GM21367 (cell line): ENCODE data around the gene PXDN.
"Not testable (repeated sequence)": the region's sequence is repeated elsewhere in the genome, so short reads cannot be mapped to it uniquely, and the experiment has no call there.

ENCODE experiments used
- ATAC-seq: cut with Tn5 transposase; IDR thresholded peaks from one replicate; pipeline ENCODE4 v1.9.1; 2021; ENCODE audit not compliant: unreplicated experiment

PXDN gene

DNA sequence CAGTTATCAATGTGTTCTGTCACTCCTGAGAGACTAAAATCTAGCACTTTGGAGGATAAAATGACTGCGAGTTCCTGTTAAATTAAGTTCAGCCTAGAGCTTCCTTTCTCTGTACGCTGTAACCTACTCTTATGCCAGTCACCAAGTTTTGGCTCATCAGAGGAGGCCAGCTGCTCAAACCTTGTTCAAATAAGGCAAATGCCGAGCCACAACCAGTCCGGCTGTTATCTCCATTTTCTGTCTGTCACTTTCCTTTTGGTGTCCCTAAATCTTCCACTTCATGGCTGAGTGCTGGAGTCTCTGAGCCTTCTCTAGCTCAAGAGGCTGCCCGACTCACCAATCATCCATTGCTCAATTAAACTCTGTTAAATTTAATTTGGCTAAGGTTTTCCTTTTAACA is 33.5 kb upstream of the PXDN start:
- no peak for ATAC-seq

DNA sequence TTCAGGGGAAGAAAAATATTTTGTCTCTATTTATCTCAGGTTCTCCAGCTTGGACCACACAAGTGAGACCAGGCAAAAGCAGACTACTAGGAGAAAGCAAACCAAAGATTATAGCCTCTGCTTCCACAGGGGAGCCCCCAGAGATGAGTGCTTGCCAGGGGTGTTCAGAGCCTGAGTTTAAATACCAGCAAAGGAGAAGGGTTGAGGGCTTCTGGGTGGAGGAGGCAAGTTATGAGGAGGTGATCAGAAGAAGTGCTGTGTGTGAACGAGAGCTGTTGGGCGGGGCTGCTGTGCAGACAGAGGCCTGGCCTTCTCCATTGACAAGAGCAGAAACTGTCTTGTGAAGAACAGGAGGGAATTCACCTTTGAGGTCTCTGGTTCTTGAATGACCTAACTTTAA is 32.8 kb upstream of the PXDN start:
- ATAC-seq, result no peak

DNA sequence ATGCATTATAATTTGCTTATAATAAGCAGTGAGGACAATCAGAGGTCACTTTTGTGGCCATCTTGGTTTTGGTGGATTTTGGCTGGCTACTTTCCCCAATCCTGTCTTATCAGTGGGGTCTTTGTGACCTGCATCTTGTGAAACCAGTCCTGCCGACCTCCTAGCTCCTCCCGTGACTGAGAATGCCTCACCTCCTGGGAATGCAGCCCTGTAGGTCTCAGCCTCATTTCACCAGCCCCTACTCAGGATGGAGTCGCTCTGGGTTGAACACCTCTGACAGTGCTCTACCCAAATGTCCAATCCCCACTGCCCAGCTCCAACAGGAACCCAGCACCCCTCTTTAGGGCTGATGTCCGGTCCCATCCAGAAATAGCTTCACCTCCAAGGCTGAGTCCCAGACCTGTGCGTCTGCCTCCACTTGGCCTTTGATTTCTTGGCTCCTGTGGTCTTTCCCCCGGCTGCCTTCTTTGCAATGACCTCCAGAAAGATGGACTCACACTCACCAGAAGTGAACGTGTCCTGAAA is 31.3 kb upstream of the PXDN start:
- no peak for ATAC-seq

DNA sequence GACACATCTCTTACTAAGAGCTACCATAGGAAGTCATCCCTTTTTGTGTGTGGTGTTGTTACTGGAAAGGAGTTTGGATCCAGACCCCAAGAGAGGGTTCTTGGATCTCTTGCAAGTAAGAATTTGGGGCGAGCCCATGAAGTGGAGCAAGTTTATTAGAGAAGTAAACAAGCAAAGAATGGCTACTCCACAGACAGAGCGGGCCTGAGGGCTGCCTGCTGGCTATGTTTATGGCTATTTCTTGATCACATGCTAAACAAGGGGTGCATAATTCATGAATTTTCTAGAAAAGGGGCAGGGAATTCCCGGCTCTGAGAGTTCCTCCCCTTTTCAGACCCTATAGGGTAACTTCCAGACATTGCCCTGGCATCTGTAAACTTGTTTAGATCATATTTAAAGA is 30.6 kb upstream of the PXDN start:
- no peak for ATAC-seq

DNA sequence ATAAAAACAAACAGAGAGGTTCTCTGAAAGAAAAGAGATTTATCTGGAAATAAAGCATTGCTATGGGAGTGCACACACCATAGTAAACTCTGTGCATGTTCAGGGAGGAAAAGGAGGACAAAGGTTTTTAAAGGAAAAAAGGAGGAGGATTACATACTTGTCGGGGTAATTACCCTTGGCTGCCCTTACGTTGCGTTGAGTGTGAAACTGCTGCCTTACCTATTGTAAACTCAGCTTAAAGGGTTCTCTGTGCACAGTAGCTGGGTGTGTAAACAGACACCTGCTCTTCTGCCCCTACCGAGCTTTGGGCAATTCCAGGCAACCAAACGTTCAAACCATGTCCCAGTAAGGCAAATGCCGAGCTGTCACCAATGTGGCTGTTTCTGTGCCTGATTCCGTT is 29.6 kb upstream of the PXDN start:
- no peak for ATAC-seq

- no peak for ATAC-seq
These were observed 28.4 kb upstream of the PXDN start for GRCh38 chr2:1772471-1773267.

DNA sequence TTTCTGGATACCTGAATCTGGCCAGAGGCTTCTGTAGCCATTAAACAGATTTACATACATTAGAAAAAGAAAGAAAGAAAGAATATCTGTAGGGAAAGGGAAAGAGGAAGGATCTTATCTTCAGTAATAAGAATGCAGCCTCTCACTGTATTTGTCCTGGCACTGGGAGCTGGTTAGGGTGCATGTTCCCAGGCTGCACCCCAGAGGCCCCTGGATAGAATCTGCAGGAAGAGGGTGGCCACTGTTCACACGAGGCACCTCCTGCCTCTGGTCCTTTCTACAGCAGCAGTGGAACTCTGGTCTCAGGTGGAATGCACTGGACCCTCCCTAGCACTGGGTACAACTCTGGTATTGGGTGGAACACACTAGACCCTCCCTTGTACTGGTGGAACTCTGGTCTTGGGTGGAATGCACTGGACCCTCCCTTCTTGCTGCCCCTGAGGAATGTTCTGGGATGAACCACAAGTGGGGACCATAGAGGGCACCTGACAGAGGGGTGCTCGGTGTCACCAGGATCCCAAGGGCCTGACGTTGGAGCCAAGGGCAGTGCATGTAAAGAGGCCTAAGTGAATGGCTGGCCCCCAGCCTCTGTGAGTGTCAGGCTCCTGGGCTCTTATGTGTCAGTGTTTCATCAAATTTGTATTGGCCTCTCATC is 27.4 kb upstream of the PXDN start:
- ATAC-seq, result no peak

DNA sequence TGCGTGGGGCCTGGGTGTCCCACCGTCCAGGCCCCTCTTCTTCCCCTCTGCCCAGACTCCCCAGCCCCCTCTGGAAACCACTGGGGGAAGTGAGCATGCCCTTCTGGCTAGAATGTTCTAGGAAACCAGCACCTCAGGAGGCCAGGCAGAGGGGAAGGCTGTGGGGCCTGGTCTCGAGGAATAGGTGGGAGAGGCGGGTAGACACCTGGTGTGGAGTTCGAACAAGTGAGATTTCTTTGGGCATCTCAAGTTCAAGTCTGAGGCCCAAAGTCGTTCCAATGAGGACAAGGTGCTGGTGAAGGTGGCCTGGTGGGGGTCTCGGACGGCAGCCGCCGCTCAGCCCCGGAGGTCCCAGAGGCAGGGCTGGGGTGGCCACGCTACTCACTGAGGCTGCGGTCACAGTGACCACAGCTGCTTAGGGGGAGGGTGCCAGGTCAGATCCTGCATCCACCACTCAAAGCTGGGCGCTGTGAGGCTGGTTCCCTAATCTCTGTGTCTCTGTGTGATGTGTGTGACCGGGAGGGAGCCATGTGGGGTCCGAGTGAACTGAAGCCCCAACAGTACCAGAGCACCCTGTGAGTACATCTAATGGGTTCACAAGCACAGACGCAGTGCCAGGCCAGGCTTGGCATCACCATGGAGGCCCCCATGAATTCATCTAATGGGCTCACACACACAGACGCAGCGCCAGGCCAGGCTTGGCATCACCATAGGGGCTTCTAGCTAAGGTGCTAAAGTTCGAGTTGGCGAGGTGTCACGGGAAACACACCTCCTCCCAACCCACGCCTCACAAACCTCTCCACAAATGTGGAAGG is 26.5 kb upstream of the PXDN start:
- ATAC-seq, result no peak

DNA sequence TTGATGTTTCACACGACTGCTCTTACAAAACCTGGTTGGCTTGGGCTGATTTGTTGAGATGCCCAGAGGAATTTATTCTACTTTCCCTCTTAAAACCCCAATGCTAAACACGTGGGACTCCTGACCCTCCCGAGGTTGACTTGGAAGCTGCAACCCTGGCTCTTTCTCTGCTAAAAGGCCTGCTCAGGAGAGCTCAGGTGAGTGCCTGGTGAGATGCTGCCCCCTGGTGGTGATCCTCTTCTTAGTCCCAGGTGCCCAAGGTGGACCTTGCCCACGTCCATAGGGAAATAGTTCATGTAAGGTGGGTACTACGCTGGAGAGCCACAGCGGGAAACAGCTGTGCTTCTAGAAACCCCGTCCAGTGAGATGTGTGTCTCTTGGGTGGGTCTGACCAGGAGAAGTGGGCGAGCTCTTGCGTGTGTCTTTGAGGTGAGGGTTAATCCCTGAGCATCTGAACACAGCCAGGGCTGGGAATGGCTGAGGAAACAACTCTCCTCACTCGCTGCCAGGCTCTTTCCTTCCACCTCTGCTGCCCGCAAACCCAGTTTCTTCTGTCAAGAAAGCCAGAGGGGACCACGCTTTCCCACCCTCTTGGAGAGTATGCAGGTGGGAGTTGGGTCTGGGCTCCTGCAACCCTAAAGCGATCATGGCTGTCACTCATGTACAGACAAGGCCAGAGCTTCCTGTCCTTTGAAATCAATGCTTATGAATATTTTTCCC is 25.5 kb upstream of the PXDN start:
- ATAC-seq, result peak; percentile 71

DNA sequence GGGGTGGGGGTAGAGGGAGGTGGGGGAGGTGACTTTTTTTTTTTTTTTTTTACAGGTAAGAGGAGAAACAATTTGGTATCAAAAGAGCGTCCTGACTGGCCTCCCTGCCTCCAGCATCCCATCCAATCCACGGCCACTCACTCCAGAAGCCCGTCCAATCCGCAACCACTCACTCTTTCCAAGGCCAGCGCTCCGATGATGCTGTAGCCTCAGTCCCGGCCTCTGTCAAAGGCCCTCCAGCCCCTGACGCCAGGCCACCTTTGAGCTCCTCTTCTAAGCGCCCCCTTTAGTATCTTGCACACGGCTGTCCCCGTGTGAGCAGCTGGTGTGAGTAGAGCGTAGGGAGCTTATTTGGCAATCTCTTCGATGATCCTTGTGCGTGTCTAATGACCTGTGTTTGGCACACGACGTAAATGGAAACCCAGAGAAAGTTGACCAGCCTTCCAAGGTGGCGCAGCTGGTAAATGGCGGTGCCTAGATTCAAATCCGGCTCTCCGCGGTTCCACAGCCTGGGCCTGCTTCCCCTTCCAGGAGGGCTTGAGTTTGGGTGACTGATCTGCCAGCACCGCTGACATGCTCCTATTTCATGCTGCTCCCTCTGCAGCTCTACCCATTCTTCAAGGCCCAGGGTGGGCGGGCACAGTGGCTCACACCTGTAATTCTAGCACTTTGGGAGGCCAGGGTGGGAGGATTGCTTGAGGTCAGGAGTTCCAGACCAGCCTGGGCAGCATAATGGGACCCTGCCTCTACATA is 23.8 kb upstream of the PXDN start:
- no peak for ATAC-seq

DNA sequence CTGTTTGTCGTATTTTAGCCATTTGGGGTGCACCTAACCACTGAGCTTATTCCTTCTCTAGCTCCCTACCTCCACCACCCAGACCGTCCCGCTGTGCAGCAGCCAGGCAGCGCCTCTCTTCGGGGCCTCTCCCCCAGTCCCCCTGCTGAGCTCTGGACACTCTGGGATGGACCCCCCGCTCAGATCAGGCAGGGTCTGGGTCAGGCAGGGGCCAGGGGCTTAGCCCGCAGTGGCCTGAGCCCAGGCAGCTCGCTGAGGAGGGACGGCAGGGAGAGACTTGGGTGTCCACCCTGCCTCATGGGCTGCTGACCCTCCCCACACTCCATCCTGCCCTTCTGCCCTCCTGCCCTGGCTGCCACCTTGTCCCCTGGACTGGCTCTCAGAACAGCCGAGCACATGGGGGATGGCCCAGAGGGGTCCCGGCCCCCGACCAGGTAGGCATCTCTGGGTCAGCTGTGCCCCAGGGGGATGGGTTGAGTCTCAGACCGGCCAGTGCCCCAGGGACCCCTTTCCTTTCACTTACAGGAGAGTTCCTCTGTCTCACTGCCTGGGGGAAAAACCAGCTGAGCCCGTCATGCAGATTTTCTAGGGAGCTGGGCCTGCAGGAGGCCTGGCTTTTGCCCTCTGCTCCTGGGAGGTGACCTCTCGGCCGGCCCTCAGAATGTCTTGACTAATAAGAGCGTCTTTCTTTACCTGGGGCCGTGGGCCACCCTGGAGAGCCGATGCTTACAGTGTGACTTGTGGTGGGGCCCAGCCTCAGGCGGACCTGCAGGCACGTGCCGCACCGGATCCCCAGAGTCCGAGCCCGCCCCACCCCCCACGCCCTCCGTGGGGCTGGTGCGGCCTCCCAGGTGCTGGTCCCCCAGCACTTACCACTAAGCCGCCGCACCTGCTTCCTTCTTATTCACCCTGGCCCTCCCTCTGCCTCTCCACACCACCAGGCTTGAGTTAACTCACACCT is 22.8 kb upstream of the PXDN start:
- ATAC-seq, result no peak

- no peak for ATAC-seq
These were observed 22.1 kb upstream of the PXDN start for GRCh38 chr2:1766425-1766824.

GRCh38 chr2:1765201-1765600 is 20.9 kb upstream of the PXDN start:
- ATAC-seq, result not testable (repeated sequence)

- no peak for ATAC-seq
These were observed 15.3 kb upstream of the PXDN start for GRCh38 chr2:1759611-1759930.

DNA sequence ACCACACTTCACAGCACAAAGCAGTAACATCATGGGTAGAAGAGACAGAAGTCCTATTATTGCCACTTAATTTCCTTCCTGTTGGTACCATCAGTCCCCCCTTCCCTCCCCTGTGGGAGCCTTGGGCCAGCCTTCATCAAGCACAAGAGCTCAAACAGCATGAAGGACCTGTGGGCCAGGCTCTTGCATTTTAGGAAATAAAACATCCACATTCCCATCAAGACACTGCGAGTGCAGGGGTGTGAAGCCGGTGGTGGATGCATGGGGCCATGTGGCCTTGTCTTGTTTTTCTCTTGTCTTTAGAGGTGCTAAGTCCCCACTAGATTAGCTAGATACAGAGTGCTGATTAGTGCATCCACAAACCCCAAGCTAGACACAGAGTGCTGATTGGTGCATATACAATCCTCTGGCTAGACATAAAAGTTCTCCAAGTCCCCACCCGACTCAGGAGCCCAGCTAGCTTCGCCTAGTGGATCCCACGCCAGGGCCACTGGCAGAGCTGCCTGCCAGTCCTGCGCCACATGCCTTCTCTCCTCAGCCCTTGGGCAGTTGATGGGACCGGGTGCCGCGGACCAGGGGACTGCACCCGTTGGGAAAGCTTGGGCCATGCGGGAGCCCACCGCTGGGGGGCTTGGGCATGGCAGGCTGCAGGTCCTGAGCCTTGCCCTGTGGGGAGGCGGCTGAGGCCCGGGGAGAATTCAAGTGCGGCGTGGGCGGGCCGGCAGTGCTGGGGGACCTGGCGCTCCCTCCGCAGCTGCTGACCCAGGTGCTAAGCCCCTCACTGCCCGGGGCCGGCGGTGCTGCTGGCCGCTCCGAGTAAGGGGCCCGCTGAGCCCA is 14.7 kb upstream of the PXDN start:
- ATAC-seq, result no peak

- ATAC-seq, result no peak
These were observed 13.9 kb upstream of the PXDN start for GRCh38 chr2:1758171-1758570.

GRCh38 chr2:1757567-1757966 is 13.3 kb upstream of the PXDN start:
- no peak for ATAC-seq

DNA sequence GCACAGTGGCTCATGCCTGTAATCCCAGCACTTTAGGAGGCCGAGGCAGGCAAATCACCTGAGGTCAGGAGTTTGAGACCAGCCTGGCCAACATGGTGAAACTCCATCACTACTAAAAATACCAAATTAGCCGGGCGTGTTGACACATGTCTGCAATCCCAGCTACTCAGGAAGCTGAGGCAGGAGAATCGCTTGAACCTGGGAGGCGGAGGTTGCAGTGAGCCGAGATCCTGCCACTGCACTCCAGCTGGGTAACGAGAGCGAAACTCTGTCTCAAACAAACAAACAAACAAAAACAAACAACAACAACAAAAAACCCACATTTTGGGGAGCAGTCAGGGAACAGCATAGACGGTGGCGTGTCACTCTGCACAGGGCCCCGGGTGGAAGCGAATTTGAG is 12.8 kb upstream of the PXDN start:
- not testable (repeated sequence) for ATAC-seq
